NB4 (cell line): ENCODE measurements around the gene DUOX2.
"Not testable (repeated sequence)": the region's sequence is repeated elsewhere in the genome, so short reads cannot be mapped to it uniquely, and the experiment has no call there.

Experiments used
- CTCF ChIP-seq: IDR thresholded peaks from one replicate; pipeline ENCODE4 v1.5.1; 2012; ENCODE audit warnings: low read depth, low read length
- MAX ChIP-seq: IDR thresholded peaks from 2 replicates; pipeline ENCODE4 v1.6.1; 2011; ENCODE audit warnings: low read depth, low read length
- POLR2A ChIP-seq: IDR thresholded peaks from 2 replicates; pipeline ENCODE4 v1.6.1; 2011; ENCODE audit warnings: mild to moderate bottlenecking; ENCODE audit not compliant: insufficient read length; ENCODE audit errors: extremely low read depth

GRCh38 chr15:45058690-45059675 is 55.0 kb downstream of the DUOX2 start:
- not testable (repeated sequence) for TF ChIP-seq POLR2A, CTCF, MAX
